NOMO-1 (cell line): Measurements from ENCODE around the gene ZPBP.

ENCODE experiments used
- DNase-seq, 2 experiments: peaks; one replicate each; lab custom pipeline; 2025; ENCODE audit not compliant: unreplicated experiment in 2 of 2; lab: John Stamatoyannopoulos, UW

Gene ZPBP

GRCh38 chr7:50092579-50093491, at the start of gene ZPBP:
TSS of gene ZPBP (minus strand) at chr7:50093246. CDS start at chr7:50093194, 52 bp downstream.
- peak in 1 of 2 experiments; percentile 67 for DNase-seq

GRCh38 chr7:50142425-50143017, 49.5 kb upstream of the ZPBP start:
- DNase-seq, result peak in 1 of 2 experiments; percentile 41

GRCh38 chr7:50141854-50142253, 48.8 kb upstream of the ZPBP start:
- DNase-seq, result no peak

GRCh38 chr7:50141131-50141530, 48.1 kb upstream of the ZPBP start:
- DNase-seq, result no peak

- DNase-seq, result no peak
Measured at GRCh38 chr7:50140688-50141087, 47.6 kb upstream of the ZPBP start.

DNA sequence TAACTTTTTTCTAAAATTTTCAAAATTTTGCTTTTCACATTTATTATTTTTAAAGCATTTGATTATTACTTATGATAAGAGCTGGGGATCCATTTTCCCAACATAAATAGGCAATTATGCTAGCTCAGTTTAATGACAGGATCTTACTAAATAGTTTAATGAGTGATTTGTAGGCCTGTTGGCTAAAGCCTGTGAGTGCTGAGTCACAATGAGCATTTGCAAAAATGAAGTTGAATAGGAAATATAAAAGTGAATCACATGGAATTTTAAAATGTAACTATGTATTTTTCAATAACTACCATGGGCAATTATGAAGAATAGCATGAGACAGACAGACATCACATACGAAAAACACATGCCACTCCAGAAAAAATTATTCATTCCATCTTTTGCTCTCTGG, 45.1 kb upstream of the ZPBP start:
- peak in 1 of 2 experiments; percentile 22 for DNase-seq

DNA sequence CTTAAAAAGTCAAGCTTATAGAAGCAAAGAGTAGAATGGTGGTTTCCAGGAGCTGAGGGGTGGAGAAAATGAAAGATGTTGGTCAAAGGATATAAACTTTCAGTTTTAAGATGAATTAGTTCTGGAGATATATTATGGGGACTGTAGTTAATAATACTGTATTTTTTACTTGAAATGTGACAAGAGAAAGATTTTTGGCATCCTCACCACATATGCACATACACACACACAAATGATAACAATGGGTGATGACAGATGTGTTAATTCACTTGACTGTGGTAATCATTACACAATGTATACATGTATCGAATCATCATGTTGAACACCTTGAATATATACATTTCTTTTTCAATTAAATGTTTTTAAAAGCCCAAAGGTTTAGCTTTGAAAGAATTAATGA, 32.7 kb upstream of the ZPBP start:
- DNase-seq, result no peak

- peak; percentile 34 to 59 for DNase-seq
Measured at GRCh38 chr7:50121286-50121685, 28.2 kb upstream of the ZPBP start.

DNA sequence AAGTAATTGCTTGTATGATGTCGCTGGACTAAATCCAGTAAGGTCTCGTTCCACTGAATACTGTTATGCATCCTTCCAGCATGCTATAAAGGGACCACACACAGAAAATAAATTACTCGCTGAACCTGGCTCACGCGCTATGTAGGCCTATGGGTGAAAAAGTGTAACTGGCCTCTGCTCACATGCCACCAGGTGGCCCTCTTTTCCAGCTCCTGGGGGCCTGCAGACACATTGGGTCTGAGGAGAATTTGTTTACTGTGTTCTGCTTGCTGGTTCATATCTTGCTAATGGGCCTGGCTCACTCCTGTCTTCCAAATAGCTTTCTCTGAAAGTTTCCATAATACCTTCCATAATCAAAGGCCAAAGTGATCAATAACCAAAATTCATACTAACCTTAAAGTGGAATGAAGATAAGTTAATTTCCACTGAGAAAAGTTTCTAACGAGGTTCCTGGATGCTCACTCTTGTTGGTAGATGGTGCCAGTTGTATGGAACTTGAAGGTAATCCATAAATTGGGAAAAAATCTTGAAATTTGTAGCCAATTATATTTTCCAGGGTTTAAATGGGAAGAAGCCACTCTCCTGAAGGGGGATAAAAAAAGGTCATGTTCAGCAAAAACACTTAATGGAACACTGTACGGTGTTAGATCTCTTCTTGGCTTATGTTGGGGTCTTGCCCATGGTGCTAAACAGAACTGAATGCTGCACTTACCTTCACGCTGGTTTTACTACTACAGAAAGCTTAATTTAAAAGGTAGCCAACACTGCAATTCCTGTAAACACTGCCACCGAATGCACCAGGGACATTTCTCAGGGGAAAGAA, 27.0 kb upstream of the ZPBP start:
- peak; percentile 4 to 23 for DNase-seq

GRCh38 chr7:50112250-50112649, 19.2 kb upstream of the ZPBP start:
- no peak for DNase-seq

DNA sequence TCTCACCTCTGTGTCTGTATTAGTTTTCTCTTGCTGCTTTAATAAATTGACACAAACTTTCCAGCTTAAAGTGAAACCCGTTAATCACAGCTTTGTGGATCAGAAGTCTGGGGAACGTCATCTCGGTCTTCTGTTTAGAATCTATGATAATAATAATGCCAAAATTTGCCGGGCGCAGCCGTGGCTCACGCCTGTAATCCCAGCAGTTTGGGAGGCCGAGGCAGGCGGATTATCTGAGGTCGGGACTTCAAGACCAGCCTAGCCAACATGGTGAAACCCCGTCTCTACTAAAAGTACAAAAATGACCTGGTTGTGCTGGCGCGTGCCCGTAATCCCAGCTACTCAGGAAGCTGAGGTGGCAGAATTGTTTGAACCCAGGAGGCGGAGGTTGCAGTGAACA, 8.8 kb upstream of the ZPBP start:
- no peak for DNase-seq

GRCh38 chr7:50095634-50096033, 2.6 kb upstream of the ZPBP start:
- no peak for DNase-seq

DNA sequence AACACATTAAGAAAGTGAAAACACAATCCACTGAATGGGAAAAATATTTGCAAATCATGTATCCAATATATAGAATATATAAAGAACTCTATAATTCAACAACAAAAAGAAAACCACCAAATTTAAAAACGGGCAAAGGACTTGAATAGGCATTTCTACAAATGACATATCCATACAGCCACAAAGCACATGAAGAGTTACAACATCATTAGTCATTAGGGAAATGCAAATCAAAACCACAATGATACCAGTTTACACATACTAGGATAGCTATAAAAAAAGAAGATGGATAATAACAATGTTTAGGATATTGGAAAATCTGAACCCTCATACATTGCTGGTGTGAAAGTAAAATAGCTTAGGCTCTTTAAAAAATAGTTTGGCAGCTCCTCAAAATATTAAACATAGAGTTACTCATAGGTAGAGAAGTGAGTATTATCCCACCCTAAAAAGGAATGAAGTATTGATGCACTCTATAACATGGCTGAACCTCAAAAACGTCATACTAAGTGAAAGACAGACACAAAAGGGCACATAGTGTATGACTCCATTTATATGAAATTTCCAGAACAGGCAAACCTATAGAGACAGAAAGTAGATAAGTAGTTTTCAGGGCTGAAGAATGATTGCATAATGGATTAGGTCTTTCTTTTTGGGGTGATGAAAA, 4.5 kb downstream of the ZPBP start:
- DNase-seq, result no peak

DNA sequence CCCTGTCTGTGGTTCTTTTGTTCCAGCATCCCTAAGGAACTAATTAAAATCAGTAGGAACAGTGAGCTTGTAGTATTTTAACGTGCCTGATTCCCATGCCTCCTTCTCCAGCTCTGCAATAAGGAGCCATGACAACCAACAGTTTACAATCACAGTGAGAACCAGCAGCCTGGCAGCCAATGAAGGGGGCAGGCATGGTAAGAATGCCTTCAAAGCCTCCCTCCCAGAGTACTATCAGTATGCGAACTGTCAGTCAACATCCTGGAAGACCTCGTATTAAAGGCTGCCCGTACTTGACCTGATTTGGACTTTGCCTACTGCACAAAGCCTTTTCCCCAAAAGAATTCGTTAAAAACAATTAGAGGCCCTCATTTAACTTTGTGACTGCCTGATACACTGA, 7.7 kb downstream of the ZPBP start:
- no peak for DNase-seq

DNA sequence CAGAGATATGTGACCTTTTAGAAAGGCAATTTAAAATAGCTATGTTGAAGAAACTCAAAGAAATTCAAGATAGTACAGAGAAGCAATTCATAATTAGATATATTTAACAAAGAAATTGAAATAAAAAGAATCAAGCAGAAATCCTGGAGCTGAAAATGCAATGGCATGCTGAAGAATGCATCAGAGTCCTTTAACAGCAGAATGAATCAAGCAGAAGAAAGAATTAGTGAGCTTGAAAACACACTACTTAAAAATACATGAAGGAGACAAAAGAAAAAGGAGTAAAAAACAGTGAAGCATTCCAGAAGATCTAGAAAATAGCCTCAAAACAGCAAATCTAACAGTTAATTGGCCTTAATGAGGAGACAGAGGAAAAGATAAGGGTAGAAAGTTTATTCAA, 20.0 kb downstream of the ZPBP start:
- DNase-seq, result no peak

- DNase-seq, result peak; percentile 60 to 80
Measured at GRCh38 chr7:50069613-50070012, 23.4 kb downstream of the ZPBP start.

DNA sequence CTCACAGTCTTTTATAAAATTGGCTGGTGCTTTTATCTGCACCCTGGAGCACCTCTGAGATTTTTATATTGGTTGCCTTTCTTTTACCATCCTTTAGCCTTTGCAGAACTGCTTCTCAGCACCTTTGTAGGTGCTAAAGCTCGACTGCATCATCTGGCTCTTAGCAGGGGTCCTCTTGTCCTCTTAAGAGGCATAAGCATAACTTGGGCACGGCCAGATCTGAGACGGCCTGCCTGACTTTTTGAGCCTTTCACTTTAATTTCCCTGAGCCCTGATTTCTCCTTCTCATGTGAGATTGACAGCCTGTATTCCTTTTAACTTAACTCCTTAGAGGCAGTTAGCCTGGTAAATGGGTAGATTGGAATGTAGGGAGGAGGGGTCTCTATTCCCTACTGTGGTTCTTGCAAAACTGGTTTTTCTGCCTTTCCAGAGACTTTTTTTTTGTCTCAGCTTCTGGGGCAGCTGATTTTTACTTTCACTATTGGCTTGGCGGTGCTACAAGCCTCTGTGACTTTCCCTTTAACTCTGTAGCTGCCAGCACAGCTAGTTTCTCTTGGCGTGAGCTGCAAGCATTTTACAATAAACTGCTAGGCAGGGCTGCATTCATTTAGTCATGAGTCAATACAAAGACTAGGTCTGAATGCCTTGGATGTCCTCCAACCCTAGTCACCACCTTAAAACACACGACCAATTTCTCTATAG, 24.0 kb downstream of the ZPBP start:
- peak in 1 of 2 experiments; percentile 39 for DNase-seq

GRCh38 chr7:50068026-50068425, 25.0 kb downstream of the ZPBP start:
- peak in 1 of 2 experiments; percentile 21 for DNase-seq

DNA sequence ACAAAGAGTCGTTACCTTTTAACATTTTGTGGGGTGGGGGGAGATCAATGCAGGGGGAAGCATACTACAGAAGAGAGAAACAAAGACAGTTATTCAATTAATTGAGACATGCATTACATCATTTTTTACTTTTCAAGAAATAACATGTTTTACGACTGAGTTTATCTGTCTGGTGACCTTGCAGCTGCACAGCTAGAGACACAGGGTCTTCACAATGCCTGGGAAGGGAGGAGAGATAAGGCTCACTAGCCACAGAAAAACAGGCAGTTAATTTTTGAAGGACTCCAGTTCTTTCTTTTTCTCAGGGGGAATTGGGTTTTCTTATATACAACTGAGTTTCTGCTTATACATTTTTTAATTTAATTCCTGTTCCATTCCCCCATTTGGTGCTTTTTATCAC, 30.1 kb downstream of the ZPBP start:
- DNase-seq, result no peak

GRCh38 chr7:50056131-50056530, 36.9 kb downstream of the ZPBP start:
- DNase-seq, result peak in 1 of 2 experiments; percentile 1
